Hematopoietic multipotent progenitor cell treated with erythropoietin and hydrocortisone succinate and interleukin-3 and kit ligand, for 6 days (in vitro differentiated cells): Measurements from ENCODE around the gene ARL11.

Experiments
- DNase-seq: peaks from one replicate; pipeline ENCODE4 v3.0.0-alpha.2; 2015

The ARL11 gene

DNA sequence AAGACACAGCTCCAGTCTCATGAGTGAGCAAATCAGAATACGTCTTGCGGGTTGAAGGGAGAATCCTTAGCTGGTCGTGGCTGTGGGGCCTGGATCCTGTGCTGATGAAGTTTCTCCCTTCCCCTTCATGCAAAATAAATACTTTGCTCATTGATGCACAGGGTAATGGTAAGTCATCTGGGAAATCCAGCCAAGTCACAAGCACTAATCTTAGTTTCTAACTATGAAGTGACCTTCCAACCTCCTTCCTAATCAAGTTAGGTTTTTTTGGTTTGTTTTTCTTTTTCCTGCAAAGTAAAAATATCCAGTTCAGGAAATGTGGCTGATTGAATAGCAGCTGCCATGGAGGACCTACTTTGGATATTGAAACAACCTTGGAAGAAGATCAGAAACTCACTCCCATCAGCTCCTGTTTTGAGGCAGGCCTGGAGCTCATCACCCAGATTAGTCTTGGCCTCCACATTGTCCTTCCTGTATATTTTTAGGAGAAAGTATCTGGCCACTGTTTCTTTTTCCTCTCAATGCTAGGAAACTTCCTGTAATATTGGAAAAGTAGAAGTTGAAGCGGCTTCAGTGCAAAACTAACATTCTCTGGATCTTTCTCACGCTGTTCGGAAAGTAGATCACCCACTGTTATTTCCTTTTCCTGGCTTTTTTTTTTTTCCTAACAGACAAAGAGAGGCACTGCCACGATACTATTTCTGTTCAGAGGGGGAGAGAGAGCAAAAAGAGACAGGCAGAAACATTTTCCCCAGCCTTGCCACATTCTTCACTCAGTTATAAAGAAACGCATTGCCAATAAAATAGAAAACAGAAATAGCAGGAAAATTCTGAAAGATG is 12.3 kb upstream of the ARL11 start:
- DNase-seq = no peak

DNA sequence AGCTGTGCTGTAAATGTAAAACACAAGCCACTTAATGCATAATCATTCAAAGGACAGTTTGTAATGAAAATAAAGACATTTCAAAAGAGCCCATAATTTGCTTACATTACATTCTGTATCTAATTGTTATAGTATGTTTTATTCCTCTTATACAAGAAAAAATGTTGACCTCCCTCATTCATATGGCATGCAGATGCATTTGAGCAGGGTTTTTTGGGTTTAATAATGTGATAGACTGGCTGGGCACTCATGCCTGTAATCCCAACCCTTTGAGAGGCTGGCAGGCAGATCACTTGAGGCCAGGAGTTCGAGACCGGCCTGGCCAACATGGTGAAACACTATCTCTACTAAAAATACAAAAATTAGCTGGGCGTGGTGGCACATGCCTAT is 11.6 kb upstream of the ARL11 start:
- DNase-seq = no peak

DNA sequence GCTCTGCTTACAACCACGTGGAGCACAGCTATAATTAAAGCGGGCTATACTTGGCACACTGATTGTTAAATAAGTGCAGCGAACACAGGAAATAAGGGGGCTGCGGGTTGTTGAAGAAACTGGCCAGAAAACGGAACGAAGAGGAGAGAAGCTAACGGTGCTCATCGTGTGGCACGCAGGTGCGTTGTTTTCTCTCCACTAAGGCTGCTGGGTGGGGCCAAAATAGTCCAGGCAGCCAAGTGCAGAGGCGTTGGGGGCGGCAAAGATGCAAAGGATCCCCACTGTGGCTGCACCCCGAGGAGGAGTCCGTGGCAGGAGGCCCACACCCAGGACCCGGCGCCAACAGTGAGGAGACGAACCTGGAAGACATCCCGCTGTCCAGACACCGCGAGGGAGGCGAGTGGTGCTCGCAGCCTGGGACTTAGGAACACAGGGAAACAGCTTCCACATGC is 8.1 kb upstream of the ARL11 start:
- peak; percentile 51 for DNase-seq

- peak; percentile 51 for DNase-seq
Measured at GRCh38 chr13:49622174-49622946, 5.9 kb upstream of the ARL11 start.

GRCh38 chr13:49624229-49624628 is 4.1 kb upstream of the ARL11 start:
- peak; percentile 41 for DNase-seq

- no peak for DNase-seq
Measured at GRCh38 chr13:49625392-49626079, 2.8 kb upstream of the ARL11 start.

DNA sequence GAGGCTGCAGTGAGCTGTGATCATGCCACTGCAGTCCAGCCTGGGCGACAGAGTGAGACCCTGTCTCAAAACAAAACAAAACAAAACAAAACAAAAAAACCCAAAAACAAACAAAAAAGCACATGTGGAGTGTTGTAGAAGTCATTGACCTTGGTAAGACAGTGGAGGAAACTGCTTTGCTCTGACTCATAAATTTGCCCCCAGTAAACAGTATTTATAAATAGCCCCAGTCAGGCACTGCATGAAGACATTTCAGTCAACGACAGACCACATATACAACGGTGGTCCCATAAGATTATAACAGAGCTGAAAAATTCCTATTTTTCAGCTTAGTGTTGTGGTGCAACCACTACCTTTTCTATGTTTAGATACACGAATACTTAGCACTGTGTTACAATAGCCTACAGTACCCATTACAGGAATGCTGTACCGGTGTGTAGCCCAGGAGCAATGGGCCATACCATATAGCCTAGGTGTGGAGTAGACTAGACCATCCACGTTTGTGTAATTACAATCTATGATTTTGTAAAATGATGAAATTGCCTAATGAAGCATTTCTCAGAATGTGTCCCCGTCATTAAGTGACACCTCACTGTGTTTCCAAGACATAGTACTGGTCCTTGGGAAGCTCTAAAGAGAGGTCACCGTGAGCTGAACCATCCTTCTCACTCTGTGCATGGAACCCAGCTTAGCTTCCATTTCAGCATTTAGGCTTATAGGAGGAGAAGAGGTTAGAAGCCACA is 1.1 kb downstream of the ARL11 start:
- DNase-seq = no peak

GRCh38 chr13:49629947-49630346 is 1.6 kb downstream of the ARL11 start:
- DNase-seq = no peak

GRCh38 chr13:49630580-49630979 is 2.3 kb downstream of the ARL11 start:
- no peak for DNase-seq

DNA sequence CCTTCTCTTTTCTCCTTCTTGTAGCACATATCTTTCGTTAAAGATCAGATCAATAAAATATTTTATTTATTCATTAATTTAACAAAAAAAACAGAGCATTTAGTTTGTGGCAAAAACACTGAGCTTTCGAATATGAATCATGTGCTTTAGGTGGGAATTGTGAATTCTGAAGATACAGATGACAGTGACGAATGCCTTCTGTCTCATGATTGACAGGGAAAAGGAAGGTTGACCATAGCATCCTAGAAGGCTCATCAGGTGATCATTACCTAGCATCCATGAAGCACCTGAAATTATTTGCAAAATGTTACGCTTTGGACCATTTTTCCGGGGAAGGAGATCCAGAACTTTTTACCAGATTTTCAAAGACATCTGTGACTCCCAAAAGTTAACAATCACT is 3.8 kb downstream of the ARL11 start:
- no peak for DNase-seq

DNA sequence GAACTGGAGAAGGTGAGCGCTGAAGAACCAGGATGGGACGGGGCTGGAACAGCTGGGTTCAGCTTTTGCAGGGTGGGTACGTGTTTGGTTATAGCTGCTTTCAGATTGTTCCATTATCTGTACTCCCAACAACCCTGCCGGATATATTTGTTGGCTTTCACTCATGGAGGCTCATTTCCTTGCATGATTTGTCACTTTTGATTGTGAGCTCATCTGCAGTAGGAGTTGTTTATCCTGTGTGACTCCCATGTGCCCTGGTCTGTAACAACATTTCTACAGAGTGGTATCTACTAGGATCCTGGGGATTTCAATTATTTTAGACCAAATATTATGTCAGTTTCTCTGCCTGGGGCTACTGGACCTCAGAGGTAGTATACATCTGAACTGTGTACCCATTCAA is 5.4 kb downstream of the ARL11 start:
- DNase-seq = no peak

GRCh38 chr13:49635599-49636433 is 7.5 kb downstream of the ARL11 start:
- peak; percentile 57 for DNase-seq

GRCh38 chr13:49636705-49637104 is 8.4 kb downstream of the ARL11 start:
- DNase-seq = no peak

DNA sequence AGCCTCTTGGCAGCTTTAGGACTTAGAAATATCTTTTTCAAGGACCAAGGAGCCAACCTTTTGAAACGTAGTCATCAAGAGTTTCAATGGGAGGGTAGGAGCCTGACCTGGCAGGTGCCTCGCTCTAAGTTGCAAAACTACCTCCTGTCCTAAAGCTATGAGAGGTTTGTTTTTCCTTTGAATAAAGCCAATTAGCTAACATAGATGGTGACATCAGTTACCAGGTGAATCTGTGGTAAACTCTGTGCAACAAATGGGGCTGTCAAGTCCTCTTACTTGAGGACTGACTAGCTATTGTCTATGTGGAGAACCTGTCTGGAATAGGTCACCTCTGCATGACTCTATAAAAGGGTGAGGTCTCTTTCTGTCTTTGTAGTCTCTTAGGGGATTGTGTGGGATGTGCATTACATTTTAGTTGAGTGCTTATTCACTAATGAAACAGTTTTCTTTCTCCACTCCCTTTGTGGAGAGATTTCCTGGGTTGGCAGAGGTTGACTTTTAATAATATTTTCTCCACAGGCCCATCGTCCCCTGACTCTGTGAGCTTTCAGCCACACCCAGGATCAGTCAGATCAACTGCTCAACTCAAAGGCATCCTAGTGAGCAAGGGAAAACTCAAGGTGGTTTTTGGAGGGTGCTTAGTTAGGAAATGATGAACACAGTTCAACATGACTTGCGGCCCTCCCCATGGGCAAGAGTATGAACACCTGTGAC is 9.9 kb downstream of the ARL11 start:
- DNase-seq = no peak

DNA sequence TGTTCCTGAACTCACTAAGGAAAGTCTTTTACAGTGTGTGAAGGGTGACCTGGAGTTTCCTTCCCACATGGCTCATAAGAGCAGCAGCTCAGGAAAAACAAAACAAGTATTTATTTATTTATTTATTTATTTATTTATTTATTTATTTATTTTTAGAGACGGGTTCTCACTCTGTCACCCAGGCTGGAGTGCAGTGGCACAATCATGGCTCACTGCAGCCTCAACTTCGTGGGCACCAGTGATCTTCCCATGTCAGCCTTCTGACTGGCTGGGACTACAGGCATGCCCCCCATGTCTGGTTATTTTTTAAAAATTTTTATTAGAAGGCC is 10.4 kb downstream of the ARL11 start:
- DNase-seq = no peak

GRCh38 chr13:49641801-49642291 is 13.5 kb downstream of the ARL11 start:
- DNase-seq = peak; percentile 73

- peak; percentile 81 for DNase-seq
Measured at GRCh38 chr13:49643035-49643646, 14.8 kb downstream of the ARL11 start.

GRCh38 chr13:49645451-49645850 is 17.1 kb downstream of the ARL11 start:
- DNase-seq = no peak

GRCh38 chr13:49646688-49647087 is 18.4 kb downstream of the ARL11 start:
- DNase-seq = no peak

GRCh38 chr13:49649244-49649962 is 21.1 kb downstream of the ARL11 start:
- no peak for DNase-seq
